ENCODE results near the gene ACTL6B. TPM values are rescaled to one million over a fixed set of nuclear protein-coding genes. Genes with fewer than 3 reads are reported as not detected.
A peak's percentile ranks its signal among the peaks of the same experiment; 100 is the strongest.

The ACTL6B gene
- total RNA-seq, 1 donor from 2014 or later: 3.1 TPM

DNA sequence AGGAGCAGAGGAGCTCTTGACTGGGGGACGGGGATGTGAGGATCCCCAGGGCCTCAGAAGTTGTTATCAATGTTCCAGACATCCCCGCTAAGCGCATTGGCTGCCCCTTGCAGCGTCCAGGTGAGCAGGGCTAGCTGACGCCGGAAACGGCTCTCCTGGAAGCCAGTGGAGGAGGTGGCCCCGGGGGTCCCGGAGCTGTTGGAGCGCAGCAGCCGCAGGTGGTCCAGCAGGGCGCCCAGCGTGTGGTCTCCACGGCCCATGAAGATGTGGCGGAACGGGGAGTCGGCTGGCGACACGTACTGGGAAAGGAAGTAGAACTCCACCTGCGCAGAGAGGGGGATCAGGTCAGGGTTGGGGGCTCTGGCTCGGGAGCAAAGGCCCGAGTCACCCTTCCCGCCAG is 35.4 kb downstream of the ACTL6B start:
- H3K27ac Mint-ChIP-seq (ENCODE audit: unreplicated experiment): no peak overlapping the region
- H3K4me3 Mint-ChIP-seq: peak overlapping the region; percentile 33
- no peak for DNase-seq (ENCODE audit: low read depth, low spot score)
- TF ChIP-seq, protein P1, sequence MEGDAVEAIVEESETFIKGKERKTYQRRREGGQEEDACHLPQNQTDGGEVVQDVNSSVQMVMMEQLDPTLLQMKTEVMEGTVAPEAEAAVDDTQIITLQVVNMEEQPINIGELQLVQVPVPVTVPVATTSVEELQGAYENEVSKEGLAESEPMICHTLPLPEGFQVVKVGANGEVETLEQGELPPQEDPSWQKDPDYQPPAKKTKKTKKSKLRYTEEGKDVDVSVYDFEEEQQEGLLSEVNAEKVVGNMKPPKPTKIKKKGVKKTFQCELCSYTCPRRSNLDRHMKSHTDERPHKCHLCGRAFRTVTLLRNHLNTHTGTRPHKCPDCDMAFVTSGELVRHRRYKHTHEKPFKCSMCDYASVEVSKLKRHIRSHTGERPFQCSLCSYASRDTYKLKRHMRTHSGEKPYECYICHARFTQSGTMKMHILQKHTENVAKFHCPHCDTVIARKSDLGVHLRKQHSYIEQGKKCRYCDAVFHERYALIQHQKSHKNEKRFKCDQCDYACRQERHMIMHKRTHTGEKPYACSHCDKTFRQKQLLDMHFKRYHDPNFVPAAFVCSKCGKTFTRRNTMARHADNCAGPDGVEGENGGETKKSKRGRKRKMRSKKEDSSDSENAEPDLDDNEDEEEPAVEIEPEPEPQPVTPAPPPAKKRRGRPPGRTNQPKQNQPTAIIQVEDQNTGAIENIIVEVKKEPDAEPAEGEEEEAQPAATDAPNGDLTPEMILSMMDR (conservative IDR thresholded peaks at IDR 0.05): no peak
- H3K27me3 Mint-ChIP-seq (ENCODE audit: low read depth): no peaks in the 10 kb centered on the region
- H3K4me1 Mint-ChIP-seq: peaks cover 2% of the 10 kb centered on the region
- H3K36me3 Mint-ChIP-seq (ENCODE audit: low read depth): peaks cover 2% of the 10 kb centered on the region
- H3K9me3 Mint-ChIP-seq: no peaks in the 10 kb centered on the region

GRCh38 chr7:100620239-100620638 is 36.0 kb downstream of the ACTL6B start:
- Mint-ChIP-seq H3K27me3 (ENCODE audit: low read depth) (no peaks in the 10 kb centered on the region), H3K4me3 (peak overlapping the region; percentile 33), H3K9me3 (no peaks in the 10 kb centered on the region), H3K4me1 (no peaks in the 10 kb centered on the region), H3K27ac (ENCODE audit: unreplicated experiment) (no peak overlapping the region), H3K36me3 (ENCODE audit: low read depth) (peaks cover 2% of the 10 kb centered on the region)
- TF ChIP-seq, protein P1 (conservative IDR thresholded peaks at IDR 0.05): no peak
- no peak for DNase-seq (ENCODE audit: low read depth, low spot score)

- Mint-ChIP-seq H3K36me3 (ENCODE audit: low read depth) (no peaks in the 10 kb centered on the region), H3K27ac (ENCODE audit: unreplicated experiment) (no peak overlapping the region), H3K9me3 (no peaks in the 10 kb centered on the region), H3K27me3 (ENCODE audit: low read depth) (peaks cover 2% of the 10 kb centered on the region), H3K4me3 (no peak overlapping the region), H3K4me1 (peaks cover 5% of the 10 kb centered on the region)
- no peak for DNase-seq (ENCODE audit: low read depth, low spot score)
- TF ChIP-seq, protein P1 (conservative IDR thresholded peaks at IDR 0.05): no peak
Observed at GRCh38 chr7:100614308-100614861, 41.9 kb downstream of the ACTL6B start.

DNA sequence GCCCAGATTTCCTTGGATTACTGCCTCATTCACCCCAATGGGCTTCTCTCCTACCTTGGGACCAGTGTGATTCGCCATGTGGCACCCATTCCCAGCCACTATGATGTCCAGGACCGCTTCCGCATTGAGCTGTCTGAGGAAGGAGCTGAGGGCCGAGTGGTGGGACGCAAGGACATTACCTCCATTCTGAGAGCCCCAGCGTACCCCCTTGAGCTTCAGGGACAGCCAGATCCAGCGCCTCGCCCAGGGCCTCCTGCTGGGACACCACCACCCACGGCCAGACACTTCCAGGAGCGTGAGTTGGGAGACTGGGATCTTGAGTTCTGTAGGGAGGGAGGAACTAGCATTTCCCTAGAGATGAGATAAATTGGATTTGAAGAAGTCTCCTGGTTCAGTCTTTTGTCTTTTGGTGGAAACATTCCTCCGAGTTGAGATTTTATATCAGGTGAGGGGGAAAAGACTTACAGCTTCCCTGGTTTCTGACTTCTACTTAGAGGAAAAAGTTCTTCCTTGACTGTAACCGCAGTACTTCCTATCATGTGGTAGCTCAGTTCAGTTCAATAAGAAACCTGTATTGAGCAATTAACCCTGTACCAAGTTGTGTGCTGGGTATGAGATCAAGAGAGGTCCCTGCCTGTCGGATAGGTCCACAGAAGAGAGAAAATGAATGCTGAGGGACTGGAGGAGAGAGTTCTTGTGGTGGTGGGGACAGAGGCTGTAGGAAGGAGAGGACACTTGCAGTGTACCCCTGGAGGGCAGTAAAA is 42.7 kb downstream of the ACTL6B start:
- peak overlapping the region; percentile 54 for H3K4me3 Mint-ChIP-seq
- TF ChIP-seq, protein P1 (conservative IDR thresholded peaks at IDR 0.05): no peak
- H3K36me3 Mint-ChIP-seq (ENCODE audit: low read depth): no peaks in the 10 kb centered on the region
- H3K9me3 Mint-ChIP-seq: no peaks in the 10 kb centered on the region
- H3K27ac Mint-ChIP-seq (ENCODE audit: unreplicated experiment): no peak overlapping the region
- DNase-seq (ENCODE audit: low read depth, low spot score): no peak
- peaks cover 3% of the 10 kb centered on the region for H3K27me3 Mint-ChIP-seq (ENCODE audit: low read depth)
- H3K4me1 Mint-ChIP-seq: peaks cover 5% of the 10 kb centered on the region

- peaks cover 6% of the 10 kb centered on the region for H3K27me3 Mint-ChIP-seq (ENCODE audit: low read depth)
- peak overlapping the region; percentile 98 for H3K4me3 Mint-ChIP-seq
- no peaks in the 10 kb centered on the region for H3K36me3 Mint-ChIP-seq (ENCODE audit: low read depth)
- no peaks in the 10 kb centered on the region for H3K9me3 Mint-ChIP-seq
- TF ChIP-seq, protein P1 (conservative IDR thresholded peaks at IDR 0.05): peak; percentile 27
- DNase-seq (ENCODE audit: low read depth, low spot score): no peak
- H3K4me1 Mint-ChIP-seq: peaks cover 5% of the 10 kb centered on the region
- H3K27ac Mint-ChIP-seq (ENCODE audit: unreplicated experiment): no peak overlapping the region
Observed at GRCh38 chr7:100612730-100613390, 43.4 kb downstream of the ACTL6B start.
